Measurements from ENCODE around the gene C6orf47.

Gene C6orf47

DNA sequence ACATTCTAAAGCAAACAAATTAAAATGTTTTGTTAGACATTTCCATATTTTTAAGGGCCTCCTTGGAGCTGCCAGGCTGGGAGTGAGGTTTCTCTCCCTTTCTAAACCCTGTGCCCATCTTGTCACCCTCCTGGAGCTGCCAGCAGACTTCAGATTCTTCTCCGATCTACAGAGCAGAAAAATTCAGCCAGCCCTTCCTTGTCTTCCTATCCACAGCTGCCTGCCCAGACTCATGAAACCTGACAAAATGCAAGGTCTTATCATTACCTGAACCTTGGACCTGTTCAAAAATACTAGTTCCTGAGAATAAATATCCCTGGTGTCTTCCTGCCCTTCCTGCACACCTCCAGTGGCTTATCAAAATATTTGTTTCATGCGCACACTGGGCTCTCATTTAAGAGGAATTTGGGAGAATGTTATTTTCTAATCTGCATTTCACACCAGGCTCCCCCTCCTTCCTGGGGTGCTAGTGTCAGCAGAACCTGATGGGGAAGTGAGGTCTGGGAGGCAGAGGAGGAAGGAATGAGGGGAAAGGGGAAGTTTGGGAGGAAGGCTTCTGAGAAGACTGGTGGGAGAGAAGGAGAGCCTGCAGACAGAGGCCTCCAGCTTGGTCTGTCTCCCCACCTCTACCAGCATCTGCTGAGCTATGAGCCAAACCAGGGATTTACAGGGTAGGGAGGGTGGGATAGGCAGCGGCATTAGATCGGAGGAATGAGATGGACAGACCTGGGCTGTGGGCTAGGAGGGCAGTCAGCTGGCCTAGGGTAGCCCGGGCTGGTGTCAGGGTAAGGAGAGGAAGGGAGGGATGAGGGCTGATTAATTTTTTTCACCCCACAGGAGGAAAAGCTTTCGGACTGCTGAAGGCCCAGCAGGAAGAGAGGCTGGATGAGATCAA is 45.6 kb downstream of the C6orf47 start, which contains the start of gene AIF1:
TSS of gene AIF1 (plus strand) at position 551 of the 895 bp plus-strand sequence. CDS start at position 647, 96 bp downstream.
- no peak for DNase-seq (ENCODE audit: low spot score)

GRCh38 chr6:31614075-31614619 is 46.4 kb downstream of the C6orf47 start:
- DNase-seq (ENCODE audit: low spot score), result no peak

DNA sequence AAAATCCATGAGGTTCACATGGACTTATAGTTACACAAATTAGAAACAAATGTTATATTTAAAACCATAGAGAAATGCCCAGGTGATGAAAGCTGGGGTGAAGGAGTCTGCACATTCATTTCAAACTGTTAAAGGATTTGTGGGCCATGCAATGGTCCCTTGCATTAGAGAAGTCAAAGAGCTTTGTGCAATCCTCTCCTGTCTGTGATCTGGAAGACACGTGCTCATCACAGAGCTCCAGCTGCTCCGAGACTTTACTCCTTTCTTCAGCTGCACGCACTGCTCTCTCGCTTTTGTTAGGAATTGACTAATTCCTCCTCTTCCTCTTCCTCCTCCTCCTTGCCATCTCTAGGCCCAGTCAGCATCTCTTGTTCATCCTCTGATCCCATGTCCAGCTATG is 49.6 kb downstream of the C6orf47 start:
- DNase-seq (ENCODE audit: low spot score), result no peak

GRCh38 chr6:31609519-31610406 is 50.8 kb downstream of the C6orf47 start:
- no peak for DNase-seq (ENCODE audit: low spot score)
